ENCODE data around the gene SPTAN1.

DNA sequence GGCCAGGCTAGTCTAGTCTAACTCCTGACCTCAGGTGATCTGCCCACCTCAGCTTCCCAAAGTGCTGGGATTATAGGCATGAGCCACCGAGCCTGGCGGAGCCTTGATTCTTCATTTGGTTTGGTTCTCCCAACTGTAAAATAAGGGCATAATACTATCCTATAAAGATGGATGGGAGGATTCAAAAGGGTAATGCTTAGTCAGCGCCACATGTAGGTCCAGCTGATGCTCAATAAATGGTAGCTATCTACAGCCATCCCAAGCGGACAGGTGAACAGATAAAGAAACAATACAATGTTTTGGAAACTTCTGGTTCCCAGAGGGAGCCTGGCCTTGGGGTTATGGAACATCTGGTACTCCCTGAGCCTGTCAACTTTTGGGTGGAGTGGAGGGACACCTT, 123.0 kb downstream of the SPTAN1 start:
- TF ChIP-seq, protein P1, sequence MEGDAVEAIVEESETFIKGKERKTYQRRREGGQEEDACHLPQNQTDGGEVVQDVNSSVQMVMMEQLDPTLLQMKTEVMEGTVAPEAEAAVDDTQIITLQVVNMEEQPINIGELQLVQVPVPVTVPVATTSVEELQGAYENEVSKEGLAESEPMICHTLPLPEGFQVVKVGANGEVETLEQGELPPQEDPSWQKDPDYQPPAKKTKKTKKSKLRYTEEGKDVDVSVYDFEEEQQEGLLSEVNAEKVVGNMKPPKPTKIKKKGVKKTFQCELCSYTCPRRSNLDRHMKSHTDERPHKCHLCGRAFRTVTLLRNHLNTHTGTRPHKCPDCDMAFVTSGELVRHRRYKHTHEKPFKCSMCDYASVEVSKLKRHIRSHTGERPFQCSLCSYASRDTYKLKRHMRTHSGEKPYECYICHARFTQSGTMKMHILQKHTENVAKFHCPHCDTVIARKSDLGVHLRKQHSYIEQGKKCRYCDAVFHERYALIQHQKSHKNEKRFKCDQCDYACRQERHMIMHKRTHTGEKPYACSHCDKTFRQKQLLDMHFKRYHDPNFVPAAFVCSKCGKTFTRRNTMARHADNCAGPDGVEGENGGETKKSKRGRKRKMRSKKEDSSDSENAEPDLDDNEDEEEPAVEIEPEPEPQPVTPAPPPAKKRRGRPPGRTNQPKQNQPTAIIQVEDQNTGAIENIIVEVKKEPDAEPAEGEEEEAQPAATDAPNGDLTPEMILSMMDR (IDR thresholded peaks at IDR 0.05), result no peak
- TF ChIP-seq POLR2AphosphoS5 (IDR thresholded peaks at IDR 0.05; ENCODE audit: low read depth, low read length) (no peak), TCF7L2 (IDR thresholded peaks at IDR 0.05; ENCODE audit: low read depth, low read length) (no peak), SIN3A (IDR thresholded peaks at IDR 0.05; ENCODE audit: borderline replicate concordance, insufficient read depth, low read depth, low read length) (no peak)
- TF ChIP-seq, protein P2, sequence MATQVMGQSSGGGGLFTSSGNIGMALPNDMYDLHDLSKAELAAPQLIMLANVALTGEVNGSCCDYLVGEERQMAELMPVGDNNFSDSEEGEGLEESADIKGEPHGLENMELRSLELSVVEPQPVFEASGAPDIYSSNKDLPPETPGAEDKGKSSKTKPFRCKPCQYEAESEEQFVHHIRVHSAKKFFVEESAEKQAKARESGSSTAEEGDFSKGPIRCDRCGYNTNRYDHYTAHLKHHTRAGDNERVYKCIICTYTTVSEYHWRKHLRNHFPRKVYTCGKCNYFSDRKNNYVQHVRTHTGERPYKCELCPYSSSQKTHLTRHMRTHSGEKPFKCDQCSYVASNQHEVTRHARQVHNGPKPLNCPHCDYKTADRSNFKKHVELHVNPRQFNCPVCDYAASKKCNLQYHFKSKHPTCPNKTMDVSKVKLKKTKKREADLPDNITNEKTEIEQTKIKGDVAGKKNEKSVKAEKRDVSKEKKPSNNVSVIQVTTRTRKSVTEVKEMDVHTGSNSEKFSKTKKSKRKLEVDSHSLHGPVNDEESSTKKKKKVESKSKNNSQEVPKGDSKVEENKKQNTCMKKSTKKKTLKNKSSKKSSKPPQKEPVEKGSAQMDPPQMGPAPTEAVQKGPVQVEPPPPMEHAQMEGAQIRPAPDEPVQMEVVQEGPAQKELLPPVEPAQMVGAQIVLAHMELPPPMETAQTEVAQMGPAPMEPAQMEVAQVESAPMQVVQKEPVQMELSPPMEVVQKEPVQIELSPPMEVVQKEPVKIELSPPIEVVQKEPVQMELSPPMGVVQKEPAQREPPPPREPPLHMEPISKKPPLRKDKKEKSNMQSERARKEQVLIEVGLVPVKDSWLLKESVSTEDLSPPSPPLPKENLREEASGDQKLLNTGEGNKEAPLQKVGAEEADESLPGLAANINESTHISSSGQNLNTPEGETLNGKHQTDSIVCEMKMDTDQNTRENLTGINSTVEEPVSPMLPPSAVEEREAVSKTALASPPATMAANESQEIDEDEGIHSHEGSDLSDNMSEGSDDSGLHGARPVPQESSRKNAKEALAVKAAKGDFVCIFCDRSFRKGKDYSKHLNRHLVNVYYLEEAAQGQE (IDR thresholded peaks at IDR 0.05; ENCODE audit: insufficient read depth in 1 of 2, low read depth in 2 of 2, low read length in 1 of 2), result no peak
